B cell (primary cell): ENCODE results near the gene ALS2CL. TPM values are rescaled to one million over a fixed set of nuclear protein-coding genes. Genes with fewer than 3 reads are reported as not detected.

ENCODE experiments used
- ATAC-seq: fragments of 200-7000 bp; cut with Tn5 transposase; one replicate; pipeline ENCODE4 v1.10.0; 2021; ENCODE audit warnings: low read depth, mild to moderate bottlenecking, moderate number of reproducible peaks, moderate library complexity
- CTCF ChIA-PET: fragments of 350-600 bp; sonication (Branson Sonifier 250); formaldehyde crosslinking; loops from one replicate; lab custom pipeline; 2021; ENCODE audit warnings: antibody characterized with exemption, inconsistent platforms; lab: Charles Lee
- POLR2A ChIA-PET: fragments of 350-600 bp; sonication (Branson Sonifier 250); formaldehyde crosslinking; loops from one replicate; lab custom pipeline; 2021; ENCODE audit warnings: antibody characterized with exemption; lab: Charles Lee
- DNase-seq: peaks from one replicate; pipeline ENCODE4 v3.0.0; 2013
- H2AFZ ChIP-seq: 2 replicates; pipeline ENCODE4 v1.6.1; 2012; ENCODE audit warnings: mild to moderate bottlenecking, low read depth, low read length; ENCODE audit not compliant: insufficient read depth, poor library complexity, severe bottlenecking
- H3K27ac ChIP-seq, 2 donors: 1 replicate in 1 of 2; 2 replicates in 1 of 2; pipeline ENCODE4 v1.5.1; 2012 to 2013; ENCODE audit warnings: low read length in 2 of 2, mild to moderate bottlenecking in 2 of 2, moderate library complexity in 1 of 2
- H3K27me3 ChIP-seq, 4 experiments: fragments of 200-600 bp in 1 of 4; sonication (generic) in 1 of 4; replicated peaks in 1 of 4; 1 replicate in 2 of 4; 2 replicates in 2 of 4; pipeline versions ENCODE4 v1.6.1 to v1.7.0; 2013 to 2016; ENCODE audit warnings: low read length in 3 of 4, mild to moderate bottlenecking in 2 of 4, mixed read lengths in 1 of 4, moderate library complexity in 1 of 4; ENCODE audit not compliant: insufficient read depth in 4 of 4, control insufficient read depth in 3 of 4; ENCODE audit errors: control extremely low read depth in 1 of 4
- H3K36me3 ChIP-seq, 2 experiments: replicated peaks in 1 of 2; 1 replicate in 1 of 2; 2 replicates in 1 of 2; pipeline versions ENCODE4 v1.6.1 to v1.7.1; 2013; ENCODE audit warnings: low read length in 1 of 2; ENCODE audit not compliant: insufficient read depth in 2 of 2, control insufficient read depth in 1 of 2; ENCODE audit errors: control extremely low read depth in 1 of 2, extremely low read depth in 1 of 2
- H3K4me1 ChIP-seq, 2 donors: fragments of 200-600 bp in 1 of 2; sonication (generic) in 1 of 2; 1 replicate in 1 of 2; 2 replicates in 1 of 2; pipeline versions ENCODE4 v1.5.1 to v1.6.1; 2013 to 2017; ENCODE audit warnings: low read length in 2 of 2; ENCODE audit not compliant: control insufficient read depth in 2 of 2, insufficient read depth in 2 of 2
- H3K4me2 ChIP-seq: replicated peaks from 2 replicates; pipeline ENCODE3; 2012; ENCODE audit warnings: mild to moderate bottlenecking, low read depth, low read length; ENCODE audit not compliant: poor library complexity, severe bottlenecking
- H3K4me3 ChIP-seq, 5 experiments: fragments of 200-600 bp in 1 of 5; sonication (generic) in 1 of 5; 1 replicate in 3 of 5; 2 replicates in 2 of 5; pipeline versions ENCODE4 v1.5.1 to v1.7.0; 2011 to 2016; ENCODE audit warnings: low read length in 4 of 5, mild to moderate bottlenecking in 4 of 5, low read depth in 2 of 5, control low read depth in 1 of 5, moderate library complexity in 1 of 5; ENCODE audit not compliant: insufficient read depth in 1 of 5; ENCODE audit errors: control extremely low read depth in 1 of 5, extremely low read depth in 1 of 5
- H3K79me2 ChIP-seq: fragments of 200-600 bp; sonication (generic); one replicate; pipeline ENCODE4 v1.6.0; 2016; ENCODE audit warnings: low read length; ENCODE audit not compliant: control insufficient read depth, insufficient read depth
- H3K9ac ChIP-seq: fragments of 200-600 bp; sonication (generic); 2 replicates; pipeline ENCODE4 v1.6.1; 2017; ENCODE audit warnings: mild to moderate bottlenecking, low read length, moderate library complexity
- H3K9me3 ChIP-seq, 3 donors: one replicate each; pipeline versions ENCODE4 v1.6.1 to v1.7.1; 2013; ENCODE audit warnings: low read length in 2 of 3; ENCODE audit not compliant: control insufficient read depth in 2 of 3, insufficient read depth in 1 of 3; ENCODE audit errors: control extremely low read depth in 1 of 3
- H4K20me1 ChIP-seq: 2 replicates; pipeline ENCODE4 v1.6.0; 2012; ENCODE audit warnings: mild to moderate bottlenecking, low read length; ENCODE audit not compliant: insufficient read depth, control insufficient read depth, poor library complexity, severe bottlenecking
- H3K27ac Mint-ChIP-seq: one replicate; pipeline ENCODE4 v1.8.0; 2021; ENCODE audit warnings: mixed read lengths
- H3K27me3 Mint-ChIP-seq: one replicate; pipeline ENCODE4 v1.8.0; 2021; ENCODE audit warnings: mixed read lengths
- H3K4me1 Mint-ChIP-seq: one replicate; pipeline ENCODE4 v1.8.0; 2021; ENCODE audit warnings: mixed read lengths
- H3K4me3 Mint-ChIP-seq: one replicate; pipeline ENCODE4 v1.8.0; 2021; ENCODE audit warnings: mixed read lengths
- H3K9me3 Mint-ChIP-seq: one replicate; pipeline ENCODE4 v1.8.0; 2022; ENCODE audit warnings: mixed read lengths; ENCODE audit not compliant: insufficient read depth
- EZH2 ChIP-seq: IDR thresholded peaks from 2 replicates; pipeline ENCODE4 v1.6.1; 2012; ENCODE audit warnings: borderline replicate concordance, low read depth, mild to moderate bottlenecking, moderate library complexity, low read length; ENCODE audit not compliant: insufficient read depth, poor library complexity, severe bottlenecking
- WGBS: methylation state at CpG from one replicate; pipeline ENCODE4 v1.1.5; 2013; ENCODE audit warnings: missing lambda C conversion rate; ENCODE audit not compliant: insufficient coverage; 5-methylcytosine and 5-hydroxymethylcytosine counted together
- intact Hi-C: fragments of 100-400 bp; cut with micrococcal nuclease; formaldehyde crosslinking; loops from one replicate; pipeline ENCODE4 v1.10.0; 2022
- polyA plus RNA-seq: library from polyadenylated mRNA; depleted of rRNA; stranded (reverse); fragments of >200 nt; gene quantifications from 2 replicates; pipeline ENCODE4 v1.2.3, GENCODE V29; 2012
- total RNA-seq, 2 donors: library from RNA; stranded (reverse); fragments of 120-200 nt in 1 of 2; gene quantifications; 1 replicate in 1 of 2; 2 replicates in 1 of 2; pipeline versions ENCODE4 v1.2.3 to v1.2.4, GENCODE V29; 2013 to 2022
- TF ChIP-seq, protein P1 (sequence below): fragments of 200-600 bp; IDR thresholded peaks from one replicate; pipeline ENCODE4 v1.8.0; 2022; ENCODE audit warnings: antibody characterized with exemption, mild to moderate bottlenecking

The ALS2CL gene
- total and polyA plus RNA-seq, 2 donors (not counting 1 experiment from before 2014, with no cell fraction given): 0.22 to 0.30 TPM

GRCh38 chr3:46642971-46643370 lies 50.5 kb downstream of the ALS2CL start:
- Mint-ChIP-seq H3K4me1 (no peaks in the 10 kb centered on the region), H3K9me3 (peaks cover 11% of the 10 kb centered on the region), H3K27me3 (peaks cover 35% of the 10 kb centered on the region), H3K27ac (no peak overlapping the region), H3K4me3 (no peak overlapping the region)
- WGBS: 95% methylated on average over 2 of the region's 6 CpGs
- ChIA-PET CTCF (no interaction called here), POLR2A (no interaction called here)
- Histone ChIP-seq H3K27ac (no peak overlapping the region), H2AFZ (no peak overlapping the region), H3K9me3 (peaks cover 0 to 9% (median 7%) of the 10 kb centered on the region in 3 donors), H4K20me1 (no peaks in the 10 kb centered on the region), H3K27me3 (peaks cover 0 to 3% (median 1%) of the 10 kb centered on the region in 4 experiments), H3K4me2 (no peak overlapping the region), H3K79me2 (no peaks in the 10 kb centered on the region), H3K36me3 (no peaks in the 10 kb centered on the region), H3K4me3 (no peak overlapping the region), H3K4me1 (no peaks in the 10 kb centered on the region), H3K9ac (no peak overlapping the region)
- intact Hi-C loops: no loop called here
- no peak for ATAC-seq
- TF ChIP-seq, protein P1, sequence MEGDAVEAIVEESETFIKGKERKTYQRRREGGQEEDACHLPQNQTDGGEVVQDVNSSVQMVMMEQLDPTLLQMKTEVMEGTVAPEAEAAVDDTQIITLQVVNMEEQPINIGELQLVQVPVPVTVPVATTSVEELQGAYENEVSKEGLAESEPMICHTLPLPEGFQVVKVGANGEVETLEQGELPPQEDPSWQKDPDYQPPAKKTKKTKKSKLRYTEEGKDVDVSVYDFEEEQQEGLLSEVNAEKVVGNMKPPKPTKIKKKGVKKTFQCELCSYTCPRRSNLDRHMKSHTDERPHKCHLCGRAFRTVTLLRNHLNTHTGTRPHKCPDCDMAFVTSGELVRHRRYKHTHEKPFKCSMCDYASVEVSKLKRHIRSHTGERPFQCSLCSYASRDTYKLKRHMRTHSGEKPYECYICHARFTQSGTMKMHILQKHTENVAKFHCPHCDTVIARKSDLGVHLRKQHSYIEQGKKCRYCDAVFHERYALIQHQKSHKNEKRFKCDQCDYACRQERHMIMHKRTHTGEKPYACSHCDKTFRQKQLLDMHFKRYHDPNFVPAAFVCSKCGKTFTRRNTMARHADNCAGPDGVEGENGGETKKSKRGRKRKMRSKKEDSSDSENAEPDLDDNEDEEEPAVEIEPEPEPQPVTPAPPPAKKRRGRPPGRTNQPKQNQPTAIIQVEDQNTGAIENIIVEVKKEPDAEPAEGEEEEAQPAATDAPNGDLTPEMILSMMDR: no peak
- no peak for TF ChIP-seq EZH2
- no peak for DNase-seq

GRCh38 chr3:46640927-46641326 lies 52.6 kb downstream of the ALS2CL start:
- no peak overlapping the region for H3K4me3 Mint-ChIP-seq
- no peak overlapping the region for H3K4me2 ChIP-seq
- no peak overlapping the region for H3K27ac ChIP-seq
- H3K4me1 ChIP-seq: no peaks in the 10 kb centered on the region
- no peak overlapping the region for H2AFZ ChIP-seq
- DNase-seq (no peak), ATAC-seq (no peak)
- POLR2A ChIA-PET: no interaction called here
- no peak overlapping the region for H3K4me3 ChIP-seq
- TF ChIP-seq, protein P1: no peak
- TF ChIP-seq EZH2: no peak
- H3K36me3 ChIP-seq: no peaks in the 10 kb centered on the region
- peaks cover 11% of the 10 kb centered on the region for H3K9me3 Mint-ChIP-seq
- intact Hi-C loops: no loop called here
- H4K20me1 ChIP-seq: no peaks in the 10 kb centered on the region
- 85% methylated on average over 2 of the region's 3 CpGs for WGBS
- CTCF ChIA-PET: interaction anchor here (3.4 kb wide), 1 partner anchor 11 kb away, joined by 14 read pairs; no protein-coding TSS in a partner anchor
- H3K27ac Mint-ChIP-seq: no peak overlapping the region
- H3K4me1 Mint-ChIP-seq: no peaks in the 10 kb centered on the region
- peaks cover 0 to 9% (median 7%) of the 10 kb centered on the region in 3 donors for H3K9me3 ChIP-seq
- peaks cover 23% of the 10 kb centered on the region for H3K27me3 Mint-ChIP-seq
- no peak overlapping the region for H3K9ac ChIP-seq
- H3K27me3 ChIP-seq: peaks cover 0 to 3% (median 1%) of the 10 kb centered on the region in 4 experiments
- no peaks in the 10 kb centered on the region for H3K79me2 ChIP-seq
